IMR-90 (cell line): ENCODE measurements around the gene HLA-DMB. TPM values are rescaled to one million over a fixed set of nuclear protein-coding genes. Genes with fewer than 3 reads are reported as not detected.

ENCODE experiments used
- ATAC-seq: fragments of 200-7000 bp; cut with Tn5 transposase; 2 replicates; pipeline ENCODE4 v1.9.1; 2020; ENCODE audit warnings: low read depth, mild to moderate bottlenecking, moderate library complexity
- BruUV-seq: library from RNA; stranded (reverse); fragments of 400-500 nt; replicated peaks from 2 replicates; lab custom pipeline; 2021; lab: Mats Ljungman, UMichigan
- CTCF ChIA-PET: fragments of 300-600 bp; formaldehyde crosslinking; extraction: SDS; loops from one replicate; lab custom pipeline; 2021; ENCODE audit warnings: antibody characterized with exemption; lab: Yijun Ruan, JAX
- POLR2A ChIA-PET: fragments of 300-600 bp; sonication (Branson Sonifier 250); formaldehyde crosslinking; loops from one replicate; lab custom pipeline; 2022; ENCODE audit warnings: antibody characterized with exemption; ENCODE audit not compliant: unreplicated experiment; lab: Charles Lee
- DNase-seq: peaks from one replicate; pipeline ENCODE4 v3.0.0; 2013
- H2AFZ ChIP-seq: replicated peaks from 2 replicates; pipeline ENCODE3; 2013; ENCODE audit warnings: low read length, mild to moderate bottlenecking; ENCODE audit not compliant: poor library complexity
- H2AK5ac ChIP-seq: 2 replicates; pipeline ENCODE4 v1.6.1; 2013; ENCODE audit warnings: low read depth, low read length, inconsistent platforms
- H2AK9ac ChIP-seq: replicated peaks from 2 replicates; pipeline ENCODE3; 2013; ENCODE audit warnings: mild to moderate bottlenecking, low read depth, low read length, moderate library complexity; ENCODE audit not compliant: poor library complexity
- H2BK120ac ChIP-seq: 2 replicates; pipeline ENCODE4 v1.6.1; 2013; ENCODE audit warnings: low read depth, low read length, inconsistent platforms
- H2BK15ac ChIP-seq: 3 replicates; pipeline ENCODE4 v1.6.1; 2013; ENCODE audit warnings: low read depth, low read length, inconsistent platforms
- H2BK20ac ChIP-seq: 2 replicates; pipeline ENCODE4 v1.6.1; 2013; ENCODE audit warnings: low read depth, mild to moderate bottlenecking, inconsistent platforms, low read length, moderate library complexity
- H2BK5ac ChIP-seq: 2 replicates; pipeline ENCODE4 v1.6.1; 2013; ENCODE audit warnings: mild to moderate bottlenecking, low read depth, low read length, inconsistent platforms; ENCODE audit not compliant: poor library complexity, severe bottlenecking
- H3K14ac ChIP-seq: replicated peaks from 2 replicates; pipeline ENCODE4 v1.6.1; 2013; ENCODE audit warnings: low read depth, low read length, inconsistent platforms
- H3K18ac ChIP-seq: 2 replicates; pipeline ENCODE4 v1.6.1; 2013; ENCODE audit warnings: low read depth, low read length, control low read depth
- H3K23ac ChIP-seq: 2 replicates; pipeline ENCODE4 v1.6.1; 2013; ENCODE audit warnings: low read depth, low read length, inconsistent platforms
- H3K27ac ChIP-seq: 2 replicates; pipeline ENCODE4 v1.5.1; 2013; ENCODE audit warnings: mild to moderate bottlenecking, control low read depth, low read length; ENCODE audit not compliant: insufficient read depth
- H3K27me3 ChIP-seq: 2 replicates; pipeline ENCODE4 v1.6.1; 2013; ENCODE audit warnings: low read length; ENCODE audit not compliant: control insufficient read depth, insufficient read depth
- H3K36me3 ChIP-seq: 2 replicates; pipeline ENCODE4 v1.6.1; 2013; ENCODE audit warnings: low read length, mixed read lengths; ENCODE audit not compliant: control insufficient read depth, insufficient read depth
- H3K4ac ChIP-seq: 2 replicates; pipeline ENCODE4 v1.6.1; 2013; ENCODE audit warnings: low read depth, low read length, inconsistent platforms
- H3K4me1 ChIP-seq: 2 replicates; pipeline ENCODE4 v1.6.1; 2013; ENCODE audit warnings: low read length, mixed read lengths; ENCODE audit not compliant: control insufficient read depth, insufficient read depth
- H3K4me2 ChIP-seq: 2 replicates; pipeline ENCODE4 v1.6.1; 2013; ENCODE audit warnings: low read depth, mild to moderate bottlenecking, control low read depth, low read length, moderate library complexity
- H3K4me3 ChIP-seq: 2 replicates; pipeline ENCODE4 v1.5.1; 2013; ENCODE audit warnings: low read depth, mild to moderate bottlenecking, control low read depth, low read length, moderate library complexity; ENCODE audit not compliant: insufficient read depth
- H3K56ac ChIP-seq: 2 replicates; pipeline ENCODE4 v1.6.1; 2013; ENCODE audit warnings: low read length, inconsistent platforms; ENCODE audit not compliant: insufficient read depth; ENCODE audit errors: extremely low read depth
- H3K79me1 ChIP-seq, 2 experiments: 2 replicates each; pipeline ENCODE4 v1.6.1; 2013; ENCODE audit warnings: low read length in 2 of 2, inconsistent platforms in 1 of 2, low read depth in 1 of 2
- H3K9ac ChIP-seq: 2 replicates; pipeline ENCODE4 v1.6.1; 2013; ENCODE audit warnings: low read depth, low read length, control low read depth
- H3K9me1 ChIP-seq: 2 replicates; pipeline ENCODE4 v1.6.1; 2013; ENCODE audit warnings: low read length, inconsistent platforms; ENCODE audit not compliant: insufficient read depth
- H3K9me3 ChIP-seq: 2 replicates; pipeline ENCODE4 v1.6.1; 2013; ENCODE audit warnings: low read length; ENCODE audit not compliant: control insufficient read depth, insufficient read depth
- H4K20me1 ChIP-seq: 2 replicates; pipeline ENCODE4 v1.6.1; 2013; ENCODE audit warnings: low read length, inconsistent platforms; ENCODE audit not compliant: insufficient read depth
- H4K5ac ChIP-seq: 2 replicates; pipeline ENCODE4 v1.6.1; 2013; ENCODE audit warnings: mild to moderate bottlenecking, low read depth, low read length, control low read depth
- H4K8ac ChIP-seq, 2 experiments: 2 replicates each; pipeline ENCODE4 v1.6.1; 2013; ENCODE audit warnings: low read depth in 2 of 2, low read length in 2 of 2, control low read depth in 1 of 2, inconsistent platforms in 1 of 2
- H4K91ac ChIP-seq: 2 replicates; pipeline ENCODE4 v1.6.1; 2013; ENCODE audit warnings: low read depth, low read length, inconsistent platforms; ENCODE audit not compliant: insufficient read depth
- SMC3 ChIP-seq: fragments of 150-350 bp; IDR thresholded peaks from 2 replicates; pipeline ENCODE4 v1.6.1; 2016; ENCODE audit warnings: low read depth, mild to moderate bottlenecking, antibody characterized with exemption, low read length, moderate library complexity
- WGBS, 2 experiments: methylation state at CpG; one replicate each; pipeline versions ENCODE4 v1.1.5 to v1.1.7; 2013; ENCODE audit warnings: missing lambda C conversion rate in 2 of 2; ENCODE audit not compliant: insufficient read length in 1 of 2; ENCODE audit errors: extremely low coverage in 2 of 2; 5-methylcytosine and 5-hydroxymethylcytosine counted together
- dilution Hi-C: fragments of 300-500 bp; cut with HindIII; formaldehyde crosslinking; loops from one replicate; pipeline ENCODE4 v1.14.3; 2018; ENCODE audit warnings: low sequenced_read_pairs; ENCODE audit not compliant: unreplicated experiment
- in situ Hi-C: fragments of 300-500 bp; cut with MboI; formaldehyde crosslinking; loops from 3 replicates; pipeline ENCODE4 v1.14.3; 2019; ENCODE audit warnings: low sequenced_read_pairs, inconsistent platforms, mixed read lengths
- intact Hi-C: fragments of 100-400 bp; cut with micrococcal nuclease; formaldehyde crosslinking; loops from 2 replicates; pipeline ENCODE4 v1.10.0; 2022
- polyA plus RNA-seq, 3 experiments: library from polyadenylated mRNA; depleted of rRNA; stranded (reverse); fragments of >200 nt; gene quantifications; 2 replicates each; pipeline ENCODE4 v1.2.3, GENCODE V29; 2012; ENCODE audit warnings: low replicate concordance in 1 of 3
- total RNA-seq: library from RNA; depleted of rRNA; stranded (reverse); fragments of >200 nt; gene quantifications from 2 replicates; pipeline ENCODE4 v1.2.3, GENCODE V29; 2012

The HLA-DMB gene
- total and polyA plus RNA-seq, 2 of the 4 experiments (the other 2 are of a cell fraction), result 0.18 to 0.19 TPM

- Histone ChIP-seq H2AK5ac (peak overlapping the region; percentile 40; the same call in 1 of the 2 replicates), H3K79me1 (no peaks in the 10 kb centered on the region)
- WGBS, 2 experiments, result no CpG with 5 or more reads among the region's 3 CpGs
These were observed 54.0 kb downstream of the HLA-DMB start for GRCh38 chr6:32886681-32887383.

More at GRCh38 chr6:32886681-32887383, 54.0 kb downstream of the HLA-DMB start:
- Histone ChIP-seq H4K91ac (peak overlapping the region; percentile 78), H3K14ac (peak overlapping the region; percentile 57; the same call in 1 of the 2 replicates), H2AK9ac (no peak overlapping the region), H3K18ac (peak overlapping the region; percentile 72), H2BK20ac (peak overlapping the region; percentile 53; the same call in 1 of the 2 replicates), H3K9ac (peak overlapping the region; percentile 19; the same call in 1 of the 2 replicates), H3K4me3 (no peak overlapping the region), H3K9me1 (no peaks in the 10 kb centered on the region), H2BK120ac (peak overlapping the region; percentile 63), H2BK5ac (peak overlapping the region; percentile 43), H3K27me3 (no peaks in the 10 kb centered on the region), H4K8ac (peak overlapping the region in 1 of 2 experiments; percentile 25; a peak in 1 of 4 replicates), H3K56ac (peak overlapping the region; percentile 32; the same call in 1 of the 2 replicates), H3K27ac (peak overlapping the region; percentile 71), H3K23ac (peak overlapping the region; percentile 80), H4K5ac (0 out of 2 replicates have a peak overlapping the region, but pooled peaks have one; percentile 37), H3K4me2 (peak overlapping the region; percentile 51), H4K20me1 (no peaks in the 10 kb centered on the region), H2AFZ (peak overlapping the region; percentile 65), H3K4ac (peak overlapping the region; percentile 54), H2BK15ac (peak overlapping the region; percentile 47; the same call in 1 of the 3 replicates), H3K9me3 (no peaks in the 10 kb centered on the region), H3K36me3 (no peaks in the 10 kb centered on the region), H3K4me1 (peaks cover 15% of the 10 kb centered on the region)
- no peak; the same call in 1 of the 2 replicates for TF ChIP-seq SMC3
- in situ Hi-C loops, result no loop called here
- POLR2A ChIA-PET, result no interaction called here
- dilution Hi-C loops, result no loop called here
- BruUV-seq, result no TSS peak
- CTCF ChIA-PET, result interaction anchor here (1.0 to 2.2 kb wide), 8 partner anchors 27 to 128 kb away, joined by 3 to 19 read pairs (median 6); partner anchors contain the start of genes HLA-DMA and TAP2
- DNase-seq, result peak; percentile 89
- intact Hi-C loops, result loop anchor here (5.0 kb wide), 2 partner anchors 195 to 360 kb away; no protein-coding TSS in a partner anchor
- peak; percentile 43 for ATAC-seq
